ENCODE data around the gene ZMIZ2. TPM values are rescaled to one million over a fixed set of nuclear protein-coding genes. Genes with fewer than 3 reads are reported as not detected.

Gene ZMIZ2
- total RNA-seq, 4 donors from 2014 or later, result 13.5 to 26.3 (median 15.3) TPM

GRCh38 chr7:44805950-44806349 is 57.3 kb downstream of the ZMIZ2 start:
- ATAC-seq (ENCODE audit: low FRiP score), result no peak
- no peak for DNase-seq (ENCODE audit: low spot score)

GRCh38 chr7:44808914-44809393 is 60.3 kb downstream of the ZMIZ2 start:
- ATAC-seq (ENCODE audit: low FRiP score) (no peak), DNase-seq (ENCODE audit: low spot score) (no peak)
- TF ChIP-seq CTCF (IDR thresholded peaks at IDR 0.05), result no peak

More at GRCh38 chr7:44805950-44806349, 57.3 kb downstream of the ZMIZ2 start:
- no peak for TF ChIP-seq CTCF (IDR thresholded peaks at IDR 0.05)

GRCh38 chr7:44811093-44811492 is 62.4 kb downstream of the ZMIZ2 start:
- ATAC-seq (ENCODE audit: low FRiP score), result no peak
- no peak for DNase-seq (ENCODE audit: low spot score)
- no peak for TF ChIP-seq CTCF (IDR thresholded peaks at IDR 0.05)

GRCh38 chr7:44811571-44811970 is 62.9 kb downstream of the ZMIZ2 start:
- DNase-seq (ENCODE audit: low spot score), result no peak
- ATAC-seq (ENCODE audit: low FRiP score), result no peak
- no peak for TF ChIP-seq CTCF (IDR thresholded peaks at IDR 0.05)

GRCh38 chr7:44814919-44815318 is 66.3 kb downstream of the ZMIZ2 start:
- ATAC-seq (ENCODE audit: low FRiP score) (no peak), DNase-seq (ENCODE audit: low spot score) (no peak)
- TF ChIP-seq CTCF (IDR thresholded peaks at IDR 0.05), result no peak

- no peak for DNase-seq (ENCODE audit: low spot score)
- no peak for ATAC-seq (ENCODE audit: low FRiP score)
- no peak for TF ChIP-seq CTCF (IDR thresholded peaks at IDR 0.05)
Observed at GRCh38 chr7:44819292-44819691, 70.6 kb downstream of the ZMIZ2 start.

Other genes with a start within 250 kb of the ZMIZ2 start
- under 1 TPM; 0.24 to 0.65 (median 0.28) TPM for gene NPC1L1, start 207.5 kb upstream of the ZMIZ2 start, total RNA-seq
- 100 to 1,000 TPM in 1 of 4 donors, 10 to 100 TPM in 3; 43.0 to 104 (median 50.3) TPM for gene DDX56, start 174.9 kb upstream of the ZMIZ2 start, total RNA-seq
- gene TMED4, start 166.6 kb upstream of the ZMIZ2 start, total RNA-seq, result 100 to 1,000 TPM; 105 to 140 (median 124) TPM
- 10 to 100 TPM; 75.4 to 91.0 (median 82.0) TPM for gene OGDH, start 142.2 kb upstream of the ZMIZ2 start, total RNA-seq
- gene PPIA, start 47.8 kb downstream of the ZMIZ2 start, total RNA-seq, result 1,000 to 10,000 TPM; 1,060 to 1,801 (median 1,521) TPM
- gene H2AZ2, start 99.2 kb downstream of the ZMIZ2 start, total RNA-seq, result 100 to 1,000 TPM in 1 of 4 donors, 10 to 100 TPM in 3; 94.1 to 116 (median 97.9) TPM
- gene PURB, start 136.7 kb downstream of the ZMIZ2 start, total RNA-seq, result 10 to 100 TPM; 20.9 to 32.1 (median 24.2) TPM
- gene MYO1G, start 230.2 kb downstream of the ZMIZ2 start, total RNA-seq, result 10 to 100 TPM in 1 of 4 donors, 1 to 10 TPM in 3; 2.6 to 14.7 (median 4.0) TPM

All from omental fat pad (tissue), 4 donors.